ENCODE data around the gene DDX27.

The DDX27 gene, protein sequence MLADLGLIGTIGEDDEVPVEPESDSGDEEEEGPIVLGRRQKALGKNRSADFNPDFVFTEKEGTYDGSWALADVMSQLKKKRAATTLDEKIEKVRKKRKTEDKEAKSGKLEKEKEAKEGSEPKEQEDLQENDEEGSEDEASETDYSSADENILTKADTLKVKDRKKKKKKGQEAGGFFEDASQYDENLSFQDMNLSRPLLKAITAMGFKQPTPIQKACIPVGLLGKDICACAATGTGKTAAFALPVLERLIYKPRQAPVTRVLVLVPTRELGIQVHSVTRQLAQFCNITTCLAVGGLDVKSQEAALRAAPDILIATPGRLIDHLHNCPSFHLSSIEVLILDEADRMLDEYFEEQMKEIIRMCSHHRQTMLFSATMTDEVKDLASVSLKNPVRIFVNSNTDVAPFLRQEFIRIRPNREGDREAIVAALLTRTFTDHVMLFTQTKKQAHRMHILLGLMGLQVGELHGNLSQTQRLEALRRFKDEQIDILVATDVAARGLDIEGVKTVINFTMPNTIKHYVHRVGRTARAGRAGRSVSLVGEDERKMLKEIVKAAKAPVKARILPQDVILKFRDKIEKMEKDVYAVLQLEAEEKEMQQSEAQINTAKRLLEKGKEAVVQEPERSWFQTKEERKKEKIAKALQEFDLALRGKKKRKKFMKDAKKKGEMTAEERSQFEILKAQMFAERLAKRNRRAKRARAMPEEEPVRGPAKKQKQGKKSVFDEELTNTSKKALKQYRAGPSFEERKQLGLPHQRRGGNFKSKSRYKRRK

GRCh38 chr20:49219091-49219923, at the start of gene DDX27:
Gene DDX27, plus strand, starts transcription at chr20:49219416. Its CDS starts 33 bp downstream, at chr20:49219449.
- no peak for TF ChIP-seq RAD21 (IDR thresholded peaks at IDR 0.05; ENCODE audit: low read depth)
- TF ChIP-seq CEBPB (IDR thresholded peaks at IDR 0.05): peak; percentile 88
- no peak for TF ChIP-seq EP300 (IDR thresholded peaks at IDR 0.05; ENCODE audit: borderline replicate concordance)
- TF ChIP-seq CREB1 (IDR thresholded peaks at IDR 0.05; ENCODE audit: low read depth): peak; percentile 85
- TF ChIP-seq YY1 (IDR thresholded peaks at IDR 0.05; ENCODE audit: low read depth): peak; percentile 62; the same call in 1 of the 2 replicates
- no peak for TF ChIP-seq NFIC (IDR thresholded peaks at IDR 0.05)
- 0 out of 2 replicates have a peak, but pooled peaks have one; percentile 42 for TF ChIP-seq TCF12 (IDR thresholded peaks at IDR 0.05; ENCODE audit: low read depth)
- TF ChIP-seq ZBTB7A (IDR thresholded peaks at IDR 0.05; ENCODE audit: low read depth): no peak
- no peak for TF ChIP-seq TEAD4 (IDR thresholded peaks at IDR 0.05)
- TF ChIP-seq, protein P1, sequence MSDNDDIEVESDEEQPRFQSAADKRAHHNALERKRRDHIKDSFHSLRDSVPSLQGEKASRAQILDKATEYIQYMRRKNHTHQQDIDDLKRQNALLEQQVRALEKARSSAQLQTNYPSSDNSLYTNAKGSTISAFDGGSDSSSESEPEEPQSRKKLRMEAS (IDR thresholded peaks at IDR 0.05): peak; percentile 90
- peak; percentile 81 for TF ChIP-seq TAF1 (IDR thresholded peaks at IDR 0.05; ENCODE audit: low read depth)
- no peak for TF ChIP-seq EGR1 (IDR thresholded peaks at IDR 0.05)
- TF ChIP-seq FOXM1 (IDR thresholded peaks at IDR 0.05; ENCODE audit: borderline replicate concordance, low read depth): no peak
- no peak for TF ChIP-seq USF1 (IDR thresholded peaks at IDR 0.05)
- TF ChIP-seq, protein P2, sequence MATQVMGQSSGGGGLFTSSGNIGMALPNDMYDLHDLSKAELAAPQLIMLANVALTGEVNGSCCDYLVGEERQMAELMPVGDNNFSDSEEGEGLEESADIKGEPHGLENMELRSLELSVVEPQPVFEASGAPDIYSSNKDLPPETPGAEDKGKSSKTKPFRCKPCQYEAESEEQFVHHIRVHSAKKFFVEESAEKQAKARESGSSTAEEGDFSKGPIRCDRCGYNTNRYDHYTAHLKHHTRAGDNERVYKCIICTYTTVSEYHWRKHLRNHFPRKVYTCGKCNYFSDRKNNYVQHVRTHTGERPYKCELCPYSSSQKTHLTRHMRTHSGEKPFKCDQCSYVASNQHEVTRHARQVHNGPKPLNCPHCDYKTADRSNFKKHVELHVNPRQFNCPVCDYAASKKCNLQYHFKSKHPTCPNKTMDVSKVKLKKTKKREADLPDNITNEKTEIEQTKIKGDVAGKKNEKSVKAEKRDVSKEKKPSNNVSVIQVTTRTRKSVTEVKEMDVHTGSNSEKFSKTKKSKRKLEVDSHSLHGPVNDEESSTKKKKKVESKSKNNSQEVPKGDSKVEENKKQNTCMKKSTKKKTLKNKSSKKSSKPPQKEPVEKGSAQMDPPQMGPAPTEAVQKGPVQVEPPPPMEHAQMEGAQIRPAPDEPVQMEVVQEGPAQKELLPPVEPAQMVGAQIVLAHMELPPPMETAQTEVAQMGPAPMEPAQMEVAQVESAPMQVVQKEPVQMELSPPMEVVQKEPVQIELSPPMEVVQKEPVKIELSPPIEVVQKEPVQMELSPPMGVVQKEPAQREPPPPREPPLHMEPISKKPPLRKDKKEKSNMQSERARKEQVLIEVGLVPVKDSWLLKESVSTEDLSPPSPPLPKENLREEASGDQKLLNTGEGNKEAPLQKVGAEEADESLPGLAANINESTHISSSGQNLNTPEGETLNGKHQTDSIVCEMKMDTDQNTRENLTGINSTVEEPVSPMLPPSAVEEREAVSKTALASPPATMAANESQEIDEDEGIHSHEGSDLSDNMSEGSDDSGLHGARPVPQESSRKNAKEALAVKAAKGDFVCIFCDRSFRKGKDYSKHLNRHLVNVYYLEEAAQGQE (IDR thresholded peaks at IDR 0.05; ENCODE audit: low read depth): no peak

DNA sequence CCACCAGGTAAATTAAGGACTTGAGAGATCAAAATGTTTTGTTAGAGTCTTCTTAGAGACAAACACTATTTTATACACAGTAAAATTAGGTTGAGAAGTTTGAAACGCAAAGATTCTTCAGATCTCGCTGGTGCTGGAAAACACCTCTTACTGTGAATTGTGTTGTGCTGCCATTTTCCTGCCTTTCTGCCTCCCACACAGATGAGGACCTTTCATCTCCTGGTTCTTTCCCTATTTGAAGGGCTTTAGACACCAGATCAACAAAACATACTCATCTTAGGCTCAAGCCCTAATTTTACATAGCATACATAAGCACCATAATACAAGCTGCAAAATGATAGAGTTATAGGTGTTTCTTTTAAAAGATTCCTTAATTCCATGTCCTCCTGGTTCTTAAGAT, 49.7 kb upstream of the DDX27 start:
- no peak for TF ChIP-seq EGR1 (IDR thresholded peaks at IDR 0.05)
- no peak for TF ChIP-seq TAF1 (IDR thresholded peaks at IDR 0.05; ENCODE audit: low read depth)
- no peak for TF ChIP-seq CEBPB (IDR thresholded peaks at IDR 0.05)
- no peak for TF ChIP-seq ZBTB7A (IDR thresholded peaks at IDR 0.05; ENCODE audit: low read depth)
- no peak for TF ChIP-seq CREB1 (IDR thresholded peaks at IDR 0.05; ENCODE audit: low read depth)
- TF ChIP-seq USF1 (IDR thresholded peaks at IDR 0.05): no peak
- no peak for TF ChIP-seq TEAD4 (IDR thresholded peaks at IDR 0.05)
- TF ChIP-seq TCF12 (IDR thresholded peaks at IDR 0.05; ENCODE audit: low read depth): no peak
- TF ChIP-seq, protein P2 (IDR thresholded peaks at IDR 0.05; ENCODE audit: low read depth): no peak
- no peak for TF ChIP-seq RAD21 (IDR thresholded peaks at IDR 0.05; ENCODE audit: low read depth)
- TF ChIP-seq, protein P1 (IDR thresholded peaks at IDR 0.05): no peak
- no peak for TF ChIP-seq NFIC (IDR thresholded peaks at IDR 0.05)
- no peak for TF ChIP-seq FOXM1 (IDR thresholded peaks at IDR 0.05; ENCODE audit: borderline replicate concordance, low read depth)
- no peak for TF ChIP-seq YY1 (IDR thresholded peaks at IDR 0.05; ENCODE audit: low read depth)
- TF ChIP-seq EP300 (IDR thresholded peaks at IDR 0.05; ENCODE audit: borderline replicate concordance): no peak

DNA sequence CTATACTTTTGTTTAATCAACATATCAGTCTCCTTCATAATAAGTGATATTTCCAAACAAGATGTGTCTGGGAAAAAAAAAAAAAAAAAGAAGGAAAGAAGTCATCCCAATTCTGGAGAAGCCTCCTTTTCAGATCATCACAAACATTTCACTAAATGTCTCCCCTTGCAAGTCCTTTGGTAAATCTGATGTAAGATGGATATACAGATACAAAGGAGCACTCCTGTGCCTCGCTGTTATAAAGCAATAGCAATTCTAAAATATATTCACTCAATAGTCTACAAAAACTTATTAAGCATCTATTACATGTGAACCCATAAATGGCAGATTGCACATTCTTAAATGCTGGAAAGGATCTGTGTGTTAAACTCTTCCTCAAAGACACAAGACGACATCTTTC, 48.5 kb upstream of the DDX27 start:
- TF ChIP-seq USF1 (IDR thresholded peaks at IDR 0.05) (no peak), NFIC (IDR thresholded peaks at IDR 0.05) (no peak), CREB1 (IDR thresholded peaks at IDR 0.05; ENCODE audit: low read depth) (no peak), EGR1 (IDR thresholded peaks at IDR 0.05) (no peak), CEBPB (IDR thresholded peaks at IDR 0.05) (no peak), TCF12 (IDR thresholded peaks at IDR 0.05; ENCODE audit: low read depth) (no peak), TAF1 (IDR thresholded peaks at IDR 0.05; ENCODE audit: low read depth) (no peak), FOXM1 (IDR thresholded peaks at IDR 0.05; ENCODE audit: borderline replicate concordance, low read depth) (no peak), ZBTB7A (IDR thresholded peaks at IDR 0.05; ENCODE audit: low read depth) (no peak), RAD21 (IDR thresholded peaks at IDR 0.05; ENCODE audit: low read depth) (no peak), TEAD4 (IDR thresholded peaks at IDR 0.05) (no peak), EP300 (IDR thresholded peaks at IDR 0.05; ENCODE audit: borderline replicate concordance) (no peak), YY1 (IDR thresholded peaks at IDR 0.05; ENCODE audit: low read depth) (no peak)
- TF ChIP-seq, protein P2 (IDR thresholded peaks at IDR 0.05; ENCODE audit: low read depth): no peak
- TF ChIP-seq, protein P1 (IDR thresholded peaks at IDR 0.05): no peak
